ENCODE data around the gene SMLR1. TPM values are rescaled to one million over a fixed set of nuclear protein-coding genes. Genes with fewer than 3 reads are reported as not detected.

Gene SMLR1
- total RNA-seq, 1 experiment from 2014 or later, result not detected

Other genes starting within 250 kb of the SMLR1 start
- gene EPB41L2, start 235.8 kb downstream of the SMLR1 start, total RNA-seq (2014; rRNA removed; shearing (Covaris generic)), result 17.7 and 32.5 TPM in 2 replicates

Data from HT1080 (cell line).